ENCODE results near the gene PLPP3.

PLPP3 gene

DNA sequence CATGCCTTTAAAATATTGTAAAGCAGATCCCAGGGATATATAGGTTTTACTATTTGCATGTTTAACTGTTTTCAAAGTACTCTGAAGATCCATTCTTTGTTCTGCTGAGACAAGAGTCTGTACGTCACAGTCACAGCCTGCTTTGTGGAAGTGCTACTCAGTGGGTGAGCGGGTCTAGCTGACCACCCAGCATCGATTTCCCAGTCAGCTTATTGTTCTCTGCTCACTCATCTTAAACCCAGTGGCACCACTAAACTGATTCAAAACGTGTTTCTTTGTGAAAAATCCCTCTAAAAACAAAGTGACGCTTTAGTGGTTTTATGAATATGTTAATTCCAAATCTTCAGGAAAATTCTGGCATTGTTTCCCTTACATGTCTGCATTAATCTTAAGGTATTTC lies 12.4 kb downstream of the PLPP3 start:
- in situ Hi-C loops (cut with MboI; ENCODE audit: low pct_unique_long_range_greater_than_20kb, low sequenced_read_pairs, unreplicated experiment), result no loop called here
- no peak for DNase-seq (ENCODE audit: low spot score)
- TF ChIP-seq, protein P1, sequence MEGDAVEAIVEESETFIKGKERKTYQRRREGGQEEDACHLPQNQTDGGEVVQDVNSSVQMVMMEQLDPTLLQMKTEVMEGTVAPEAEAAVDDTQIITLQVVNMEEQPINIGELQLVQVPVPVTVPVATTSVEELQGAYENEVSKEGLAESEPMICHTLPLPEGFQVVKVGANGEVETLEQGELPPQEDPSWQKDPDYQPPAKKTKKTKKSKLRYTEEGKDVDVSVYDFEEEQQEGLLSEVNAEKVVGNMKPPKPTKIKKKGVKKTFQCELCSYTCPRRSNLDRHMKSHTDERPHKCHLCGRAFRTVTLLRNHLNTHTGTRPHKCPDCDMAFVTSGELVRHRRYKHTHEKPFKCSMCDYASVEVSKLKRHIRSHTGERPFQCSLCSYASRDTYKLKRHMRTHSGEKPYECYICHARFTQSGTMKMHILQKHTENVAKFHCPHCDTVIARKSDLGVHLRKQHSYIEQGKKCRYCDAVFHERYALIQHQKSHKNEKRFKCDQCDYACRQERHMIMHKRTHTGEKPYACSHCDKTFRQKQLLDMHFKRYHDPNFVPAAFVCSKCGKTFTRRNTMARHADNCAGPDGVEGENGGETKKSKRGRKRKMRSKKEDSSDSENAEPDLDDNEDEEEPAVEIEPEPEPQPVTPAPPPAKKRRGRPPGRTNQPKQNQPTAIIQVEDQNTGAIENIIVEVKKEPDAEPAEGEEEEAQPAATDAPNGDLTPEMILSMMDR (IDR thresholded peaks at IDR 0.05; ENCODE audit: extremely low read depth, insufficient read depth, missing control alignments), result no peak

DNA sequence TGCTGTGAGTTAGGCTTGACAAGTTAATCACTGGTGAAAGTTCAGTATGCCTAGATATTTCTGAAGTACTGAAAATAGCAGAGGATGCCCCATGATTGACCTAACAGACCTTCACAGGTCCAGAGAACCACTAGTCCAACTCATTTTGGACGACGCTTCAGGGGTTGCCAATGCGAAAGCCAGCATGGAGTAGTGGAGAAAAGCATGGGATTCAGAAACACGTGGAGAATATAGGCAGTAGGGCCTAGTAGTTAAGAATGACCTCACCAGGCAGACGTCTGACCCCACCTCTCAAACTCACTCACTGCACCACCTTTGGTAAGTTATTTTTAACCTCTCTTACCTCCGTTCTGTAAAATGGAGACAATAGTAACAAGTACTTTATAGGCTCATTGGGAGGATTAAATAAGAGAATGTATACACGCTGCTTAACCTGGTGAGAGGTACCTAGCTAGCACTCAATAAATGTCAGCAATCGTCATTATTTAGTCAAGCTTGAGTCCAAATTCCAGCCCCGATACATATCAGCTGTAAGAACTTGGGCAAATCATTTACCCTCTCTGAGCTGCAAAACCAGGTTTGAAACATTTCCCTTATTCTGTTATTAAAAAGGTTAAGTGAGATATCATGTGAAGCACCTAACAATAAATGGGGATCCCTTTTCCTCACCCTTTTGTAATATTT lies 13.2 kb downstream of the PLPP3 start:
- no peak for DNase-seq (ENCODE audit: low spot score)
- TF ChIP-seq, protein P1 (IDR thresholded peaks at IDR 0.05; ENCODE audit: extremely low read depth, insufficient read depth, missing control alignments), result no peak
- in situ Hi-C loops (cut with MboI; ENCODE audit: low pct_unique_long_range_greater_than_20kb, low sequenced_read_pairs, unreplicated experiment), result no loop called here

DNA sequence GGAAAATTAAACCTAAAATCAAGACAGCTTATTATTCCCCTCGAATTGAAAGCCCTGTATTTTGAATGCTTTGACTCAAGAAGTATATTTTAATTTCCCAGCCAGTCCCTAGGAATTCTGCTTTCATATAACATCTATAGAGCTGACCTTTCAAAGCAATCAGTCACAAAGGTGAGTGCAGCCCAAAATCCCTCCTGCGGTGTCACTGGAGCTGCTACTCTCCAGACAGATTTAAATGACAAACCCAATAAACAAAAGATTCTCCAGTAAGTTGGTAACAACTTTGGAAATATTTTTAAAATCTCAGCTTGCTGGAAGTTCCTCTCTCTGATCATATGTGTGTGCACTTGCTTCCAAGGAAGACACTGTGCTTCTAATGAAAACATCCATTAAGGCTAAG lies 14.7 kb downstream of the PLPP3 start:
- TF ChIP-seq, protein P1 (IDR thresholded peaks at IDR 0.05; ENCODE audit: extremely low read depth, insufficient read depth, missing control alignments), result no peak
- in situ Hi-C loops (cut with MboI; ENCODE audit: low pct_unique_long_range_greater_than_20kb, low sequenced_read_pairs, unreplicated experiment), result no loop called here
- DNase-seq (ENCODE audit: low spot score), result no peak

DNA sequence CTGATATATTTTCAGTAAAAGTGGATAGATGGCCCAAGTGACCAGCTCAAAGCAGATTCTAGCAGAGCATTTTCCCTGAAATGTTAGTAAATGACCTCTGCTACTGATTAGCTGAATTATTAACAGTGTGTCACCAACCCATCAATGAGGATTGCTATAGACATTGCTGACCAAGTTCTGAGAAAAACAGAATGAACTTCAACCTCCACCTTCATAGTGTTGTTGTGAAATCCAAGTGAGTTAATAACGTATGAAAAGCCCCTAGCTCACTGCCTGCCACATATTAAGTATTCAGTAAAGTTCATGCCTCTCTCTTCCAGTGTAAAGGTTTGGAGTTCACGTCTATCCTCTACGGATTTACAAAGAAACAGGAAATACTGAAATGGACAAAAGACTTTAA lies 15.8 kb downstream of the PLPP3 start:
- in situ Hi-C loops (cut with MboI; ENCODE audit: low pct_unique_long_range_greater_than_20kb, low sequenced_read_pairs, unreplicated experiment), result no loop called here
- TF ChIP-seq, protein P1 (IDR thresholded peaks at IDR 0.05; ENCODE audit: extremely low read depth, insufficient read depth, missing control alignments), result no peak
- no peak for DNase-seq (ENCODE audit: low spot score)

DNA sequence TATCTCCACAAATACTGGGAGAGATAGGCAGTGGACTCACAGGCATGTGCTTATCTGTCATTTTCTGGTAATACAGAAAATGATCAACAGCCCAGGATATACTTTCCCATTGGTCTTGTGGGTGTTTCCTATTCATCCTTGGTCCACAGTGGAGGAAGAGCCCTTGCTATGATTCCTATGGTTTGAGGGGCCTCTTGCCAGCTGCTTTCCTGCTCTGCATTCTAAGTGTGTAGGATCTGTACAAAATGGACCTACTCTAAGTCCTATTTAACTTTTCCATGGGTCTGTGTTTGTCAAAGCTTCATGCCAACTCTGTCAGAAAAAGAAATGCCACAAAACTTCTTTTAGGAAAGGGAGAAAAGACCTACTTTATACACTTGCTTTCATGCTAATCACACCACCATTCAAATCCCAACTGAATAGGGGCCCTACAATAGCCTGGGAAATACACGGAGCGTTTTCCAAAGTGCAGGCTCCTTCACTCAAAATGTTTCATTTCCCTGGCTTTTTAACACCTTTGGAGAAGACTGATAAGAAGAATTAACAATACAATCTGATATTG lies 16.4 kb downstream of the PLPP3 start:
- TF ChIP-seq, protein P1 (IDR thresholded peaks at IDR 0.05; ENCODE audit: extremely low read depth, insufficient read depth, missing control alignments), result no peak
- DNase-seq (ENCODE audit: low spot score), result no peak
- in situ Hi-C loops (cut with MboI; ENCODE audit: low pct_unique_long_range_greater_than_20kb, low sequenced_read_pairs, unreplicated experiment), result no loop called here

DNA sequence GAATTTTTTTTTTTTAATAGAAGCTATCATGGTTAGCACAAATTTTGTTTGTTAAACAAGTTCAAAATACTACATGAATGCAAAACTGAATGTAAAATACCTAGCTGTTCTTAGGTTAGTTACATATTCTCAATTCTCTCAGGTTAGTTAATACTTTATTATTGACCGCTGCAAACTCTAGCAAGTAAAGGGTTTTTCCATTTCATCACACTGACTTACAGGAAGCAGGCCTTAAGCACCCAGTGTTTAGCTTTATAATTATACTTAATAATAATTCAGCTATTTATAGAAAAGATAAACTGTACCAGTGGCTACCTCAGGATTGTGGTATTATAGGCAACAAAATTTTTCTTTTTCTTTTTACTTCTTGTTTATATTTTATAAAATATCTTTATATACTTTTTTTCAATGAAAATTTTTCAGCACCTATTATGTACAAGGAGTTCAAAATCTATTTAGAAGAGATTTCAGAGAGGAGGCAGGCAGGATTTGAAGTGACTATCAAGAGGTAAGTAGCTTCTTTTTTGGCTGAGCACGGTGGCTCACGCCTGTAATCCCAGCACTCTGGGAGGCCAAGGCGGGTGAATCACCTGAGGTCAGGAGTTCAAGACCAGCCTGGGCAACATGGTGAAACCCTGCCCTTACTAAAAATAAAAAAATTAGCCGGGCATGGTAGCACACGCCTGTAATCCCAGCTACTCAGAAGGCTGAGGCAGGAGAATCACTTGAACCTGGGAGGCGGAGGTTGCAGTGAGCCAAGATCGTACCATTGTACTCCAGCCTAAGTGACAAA lies 17.9 kb downstream of the PLPP3 start:
- TF ChIP-seq, protein P1 (IDR thresholded peaks at IDR 0.05; ENCODE audit: extremely low read depth, insufficient read depth, missing control alignments), result no peak
- DNase-seq (ENCODE audit: low spot score), result no peak
- in situ Hi-C loops (cut with MboI; ENCODE audit: low pct_unique_long_range_greater_than_20kb, low sequenced_read_pairs, unreplicated experiment), result no loop called here

Measured in GM13977 (cell line).